ENCODE results near the gene HSPB1. TPM values are rescaled to one million over a fixed set of nuclear protein-coding genes. Genes with fewer than 3 reads are reported as not detected.
A peak's percentile ranks its signal among the peaks of the same experiment; 100 is the strongest.
"Not testable (repeated sequence)": the region's sequence is repeated elsewhere in the genome, so short reads cannot be mapped to it uniquely, and the experiment has no call there.

HSPB1 gene
- total and polyA plus RNA-seq, 2 experiments from 2014 or later, result 96.5 to 1,542 TPM

DNA sequence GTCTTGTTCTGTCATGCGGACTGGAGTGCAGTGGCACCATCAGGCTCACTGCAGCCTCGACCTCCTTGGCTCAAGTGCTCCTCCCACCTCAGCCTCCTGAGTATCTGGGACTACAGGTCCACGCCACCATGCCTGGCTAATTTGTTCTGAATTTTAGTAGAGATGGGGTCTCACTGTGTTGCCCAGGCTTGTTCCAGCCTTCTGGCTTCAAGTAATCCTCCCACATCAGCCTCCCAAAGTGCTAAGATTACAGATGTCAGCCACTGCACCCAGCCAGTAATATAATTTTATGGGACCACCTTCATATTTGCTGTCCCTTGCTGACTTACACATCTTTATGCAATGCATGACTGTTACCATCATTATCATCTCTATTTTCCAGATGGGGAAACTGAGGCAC, 1.5 kb upstream of the HSPB1 start:
- H2AFZ ChIP-seq, result no peak overlapping the region
- peaks cover 24% of the 10 kb centered on the region for H3K4me1 ChIP-seq (ENCODE audit: insufficient read depth)
- H3K4me3 ChIP-seq, result no peak overlapping the region
- H3K4me2 ChIP-seq (ENCODE audit: unreplicated experiment), result no peak overlapping the region
- DNase-seq, result no peak
- no peaks in the 10 kb centered on the region for H3K9me2 ChIP-seq (ENCODE audit: insufficient read depth)
- H3K9ac ChIP-seq, result no peak overlapping the region
- H3K27me3 ChIP-seq (replicated peaks; ENCODE audit: insufficient read depth), result no peaks in the 10 kb centered on the region
- H3K9me3 ChIP-seq (ENCODE audit: low read depth), result no peaks in the 10 kb centered on the region
- H3K27ac ChIP-seq, result no peak overlapping the region
- TF ChIP-seq EZH2 (IDR thresholded peaks at IDR 0.05; ENCODE audit: insufficient read depth, poor library complexity, severe bottlenecking) (no peak), EZH2phosphoT487 (IDR thresholded peaks at IDR 0.05; ENCODE audit: insufficient read depth, low read depth) (no peak)
- peaks cover 37% of the 10 kb centered on the region for H3F3A ChIP-seq (ENCODE audit: insufficient read depth)
- in situ Hi-C loops (cut with MboI), result no loop called here
- H3K79me2 ChIP-seq (ENCODE audit: insufficient read depth), result no peaks in the 10 kb centered on the region
- no peaks in the 10 kb centered on the region for H4K20me1 ChIP-seq (ENCODE audit: insufficient read depth)
- H3K36me3 ChIP-seq (ENCODE audit: low read depth), result 0 out of 2 replicates have a peak, but pooled peaks cover 6% of the 10 kb centered on the region
- WGBS, 2 experiments (ENCODE audit: low coverage in 1 of 2, low lambda C conversion rate in 2 of 2, missing lambda C conversion rate in 2 of 2), result 97% methylated on average over 3 of the region's 3 CpGs

DNA sequence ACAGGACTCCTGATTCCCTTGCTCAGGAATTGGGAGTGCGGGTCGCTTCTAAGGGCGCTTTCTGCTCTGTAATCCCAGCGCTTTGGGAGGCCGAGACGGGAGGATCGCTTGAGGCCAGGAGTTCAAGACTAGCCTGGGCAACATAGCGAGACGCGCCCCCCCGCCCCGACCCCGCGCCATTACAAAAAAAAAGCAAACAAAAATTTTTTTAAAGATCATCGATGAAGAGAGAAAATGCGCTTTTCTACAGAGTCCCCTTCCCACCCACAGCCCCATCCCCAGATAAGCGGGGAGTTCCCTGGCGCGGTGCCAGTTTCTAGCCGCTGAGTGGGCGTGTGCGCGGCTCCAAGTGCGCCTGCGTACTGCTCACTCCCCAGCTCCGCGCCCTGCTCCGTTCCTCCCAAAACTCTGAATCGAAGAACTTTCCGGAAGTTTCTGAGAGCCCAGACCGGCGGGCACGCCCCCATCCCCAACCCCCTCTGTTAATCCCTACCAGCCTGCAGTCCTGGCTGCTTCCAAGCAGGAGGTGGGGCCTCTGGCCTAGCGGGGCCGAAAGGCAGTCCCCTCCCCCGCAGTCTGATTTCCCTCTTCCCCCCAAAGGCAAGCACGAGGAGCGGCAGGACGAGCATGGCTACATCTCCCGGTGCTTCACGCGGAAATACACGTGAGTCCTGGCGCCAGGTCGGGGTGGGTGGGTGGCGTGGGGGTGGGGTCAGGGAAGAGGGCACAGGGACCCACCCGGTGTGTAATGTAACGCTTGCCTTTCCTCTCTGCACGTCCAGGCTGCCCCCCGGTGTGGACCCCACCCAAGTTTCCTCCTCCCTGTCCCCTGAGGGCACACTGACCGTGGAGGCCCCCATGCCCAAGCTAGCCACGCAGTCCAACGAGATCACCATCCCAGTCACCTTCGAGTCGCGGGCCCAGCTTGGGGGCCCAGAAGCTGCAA, 1.0 kb downstream of the HSPB1 start:
- peak overlapping the region; percentile 72 for H2AFZ ChIP-seq
- H4K20me1 ChIP-seq (ENCODE audit: insufficient read depth), result no peaks in the 10 kb centered on the region
- H3K9ac ChIP-seq, result peak overlapping the region; percentile 90
- H3K4me1 ChIP-seq (ENCODE audit: insufficient read depth), result peaks cover 10% of the 10 kb centered on the region; the same call in 1 of the 2 replicates
- TF ChIP-seq EZH2 (IDR thresholded peaks at IDR 0.05; ENCODE audit: insufficient read depth, poor library complexity, severe bottlenecking), result no peak
- no peak for TF ChIP-seq EZH2phosphoT487 (IDR thresholded peaks at IDR 0.05; ENCODE audit: insufficient read depth, low read depth)
- peak; percentile 96 for DNase-seq
- no peaks in the 10 kb centered on the region for H3K79me2 ChIP-seq (ENCODE audit: insufficient read depth)
- H3K9me2 ChIP-seq (ENCODE audit: insufficient read depth), result no peaks in the 10 kb centered on the region
- H3F3A ChIP-seq (ENCODE audit: insufficient read depth), result peaks cover 19% of the 10 kb centered on the region
- H3K4me2 ChIP-seq (ENCODE audit: unreplicated experiment), result peak overlapping the region; percentile 59
- no peaks in the 10 kb centered on the region for H3K9me3 ChIP-seq (ENCODE audit: low read depth)
- 2 to 3% methylated on average over 40 to 51 of the region's 56 CpGs for WGBS, 2 experiments (ENCODE audit: low coverage in 1 of 2, low lambda C conversion rate in 2 of 2, missing lambda C conversion rate in 2 of 2)
- in situ Hi-C loops (cut with MboI), result no loop called here
- H3K4me3 ChIP-seq, result peak overlapping the region; percentile 88
- peak overlapping the region; percentile 77 for H3K27ac ChIP-seq
- H3K27me3 ChIP-seq (replicated peaks; ENCODE audit: insufficient read depth), result no peaks in the 10 kb centered on the region
- H3K36me3 ChIP-seq (ENCODE audit: low read depth), result 0 out of 2 replicates have a peak, but pooled peaks cover 6% of the 10 kb centered on the region

DNA sequence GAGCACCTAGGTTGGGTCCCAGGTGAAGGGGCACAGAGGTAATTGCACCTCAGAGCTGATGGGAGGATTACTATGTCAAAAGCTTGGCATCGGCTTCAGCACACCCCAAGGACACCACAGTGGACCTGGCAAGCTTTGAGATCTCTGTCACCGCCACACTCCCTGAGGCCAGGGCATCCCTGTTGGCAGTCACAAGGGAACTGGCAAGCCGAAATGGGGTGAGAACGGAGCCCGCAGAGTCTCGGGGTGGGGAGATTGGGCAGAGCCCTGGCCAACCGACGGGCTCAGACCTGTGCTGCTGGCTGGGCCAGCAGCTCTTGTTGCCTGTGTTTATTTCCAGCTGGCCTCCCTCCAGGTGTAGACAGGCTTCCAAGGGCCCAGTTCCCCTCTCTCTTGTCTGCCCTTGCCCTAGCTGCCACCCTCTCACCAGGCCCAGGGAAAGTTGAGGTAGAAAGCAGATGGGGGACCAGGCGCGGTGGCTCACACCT, 2.5 kb downstream of the HSPB1 start:
- Histone ChIP-seq H3K9ac (peak overlapping the region; percentile 90; the same call in 1 of the 2 replicates), H2AFZ (no peak overlapping the region), H3K4me1 (ENCODE audit: insufficient read depth) (peaks cover 10% of the 10 kb centered on the region; the same call in 1 of the 2 replicates), H3K36me3 (ENCODE audit: low read depth) (0 out of 2 replicates have a peak, but pooled peaks cover 6% of the 10 kb centered on the region), H3K4me2 (ENCODE audit: unreplicated experiment) (peak overlapping the region; percentile 59), H3K27ac (peak overlapping the region; percentile 77; the same call in 1 of the 2 replicates), H4K20me1 (ENCODE audit: insufficient read depth) (no peaks in the 10 kb centered on the region), H3K79me2 (ENCODE audit: insufficient read depth) (no peaks in the 10 kb centered on the region), H3F3A (ENCODE audit: insufficient read depth) (peaks cover 19% of the 10 kb centered on the region), H3K27me3 (replicated peaks; ENCODE audit: insufficient read depth) (no peaks in the 10 kb centered on the region), H3K9me3 (ENCODE audit: low read depth) (no peaks in the 10 kb centered on the region), H3K4me3 (peak overlapping the region; percentile 88; the same call in 1 of the 2 replicates), H3K9me2 (ENCODE audit: insufficient read depth) (no peaks in the 10 kb centered on the region)
- WGBS, 2 experiments (ENCODE audit: low coverage in 1 of 2, low lambda C conversion rate in 2 of 2, missing lambda C conversion rate in 2 of 2), result 52 to 57% methylated on average over 10 of the region's 10 CpGs
- TF ChIP-seq EZH2 (IDR thresholded peaks at IDR 0.05; ENCODE audit: insufficient read depth, poor library complexity, severe bottlenecking), result no peak
- no peak for TF ChIP-seq EZH2phosphoT487 (IDR thresholded peaks at IDR 0.05; ENCODE audit: insufficient read depth, low read depth)
- in situ Hi-C loops (cut with MboI), result no loop called here
- no peak for DNase-seq

DNA sequence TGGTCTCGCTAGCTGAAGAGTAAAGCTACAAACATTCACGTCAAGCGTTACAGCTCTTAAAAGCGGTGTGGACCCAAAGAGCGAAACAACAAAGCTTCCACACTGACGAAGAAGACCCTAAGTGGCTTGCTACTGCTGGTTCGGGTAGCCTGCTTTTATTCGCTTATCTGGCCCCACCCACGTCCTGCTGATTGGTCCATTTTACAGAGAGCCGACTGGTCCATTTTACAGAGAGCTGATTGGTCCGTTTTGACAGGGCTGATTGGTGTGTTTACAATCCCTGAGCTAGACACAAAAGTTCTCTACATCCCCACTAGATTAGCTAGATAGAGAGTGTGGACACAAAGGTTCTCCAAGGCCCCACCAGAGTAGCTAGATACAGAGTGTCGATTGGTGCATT, 6.4 kb downstream of the HSPB1 start:
- H3K9me3 ChIP-seq (ENCODE audit: low read depth); H3K4me3 ChIP-seq; H3K9ac ChIP-seq; DNase-seq; H3K4me2 ChIP-seq (ENCODE audit: unreplicated experiment); H3K36me3 ChIP-seq (ENCODE audit: low read depth); H4K20me1 ChIP-seq (ENCODE audit: insufficient read depth); H3K79me2 ChIP-seq (ENCODE audit: insufficient read depth); H3K4me1 ChIP-seq (ENCODE audit: insufficient read depth); H3F3A ChIP-seq (ENCODE audit: insufficient read depth); in situ Hi-C loops (cut with MboI); H2AFZ ChIP-seq; H3K9me2 ChIP-seq (ENCODE audit: insufficient read depth); H3K27ac ChIP-seq; H3K27me3 ChIP-seq (replicated peaks; ENCODE audit: insufficient read depth): not testable (repeated sequence)
- WGBS, 2 experiments (ENCODE audit: low coverage in 1 of 2, low lambda C conversion rate in 2 of 2, missing lambda C conversion rate in 2 of 2), result 86 to 87% methylated on average over 12 of the region's 12 CpGs

DNA sequence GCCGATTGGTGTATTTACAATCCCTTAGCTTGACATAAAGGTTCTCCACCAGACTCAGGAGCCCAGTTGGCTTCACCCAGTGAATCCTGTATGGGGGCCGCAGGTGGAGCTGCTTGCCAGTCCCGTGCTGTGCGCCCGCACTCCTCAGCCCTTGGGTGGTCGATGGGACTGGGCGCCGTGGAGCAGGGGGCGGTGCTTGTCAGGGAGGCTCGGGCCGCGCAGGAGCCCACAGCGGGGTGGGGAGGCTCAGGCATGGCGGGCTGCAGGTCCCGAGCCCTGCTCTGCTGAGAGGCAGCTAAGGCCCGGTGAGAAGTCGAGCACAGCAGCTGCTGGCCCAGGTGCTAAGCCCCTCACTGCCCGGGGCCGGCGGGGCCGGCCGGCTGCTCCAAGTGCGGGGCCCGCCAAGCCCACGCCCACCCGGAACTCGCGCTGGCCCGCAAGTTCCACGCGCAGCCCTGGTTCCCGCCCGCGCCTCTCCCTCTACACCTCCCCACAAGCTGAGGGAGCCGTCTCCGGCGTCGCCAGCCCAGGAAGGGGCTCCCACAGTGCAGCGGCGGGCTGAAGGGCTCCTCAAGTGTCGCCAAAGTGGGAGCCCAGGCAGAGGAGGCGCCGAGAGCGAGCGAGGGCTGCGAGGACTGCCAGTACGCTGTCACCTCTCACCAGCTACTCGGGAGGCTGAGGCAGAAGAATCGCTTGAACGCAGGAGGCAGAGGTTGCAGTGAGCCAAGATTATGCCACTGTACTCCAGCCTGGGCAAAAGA, 7.0 kb downstream of the HSPB1 start:
- H3K36me3 ChIP-seq (ENCODE audit: low read depth); H3K27me3 ChIP-seq (replicated peaks; ENCODE audit: insufficient read depth); DNase-seq; H3K9me2 ChIP-seq (ENCODE audit: insufficient read depth); H3K79me2 ChIP-seq (ENCODE audit: insufficient read depth); H3F3A ChIP-seq (ENCODE audit: insufficient read depth); H3K4me3 ChIP-seq; H3K9ac ChIP-seq; H3K9me3 ChIP-seq (ENCODE audit: low read depth); H3K4me2 ChIP-seq (ENCODE audit: unreplicated experiment); H3K4me1 ChIP-seq (ENCODE audit: insufficient read depth); H2AFZ ChIP-seq; H3K27ac ChIP-seq; H4K20me1 ChIP-seq (ENCODE audit: insufficient read depth): not testable (repeated sequence)
- WGBS, 2 experiments (ENCODE audit: low coverage in 1 of 2, low lambda C conversion rate in 2 of 2, missing lambda C conversion rate in 2 of 2), result 90 to 93% methylated on average over 26 to 40 of the region's 50 CpGs
- in situ Hi-C loops (cut with MboI), result loop anchor here (5.0 kb wide), 1 partner anchor 127 kb away; no protein-coding TSS in a partner anchor
